Ovary (tissue), 3 donors: ENCODE data around the gene POU2AF1.

ENCODE experiments used
- POLR2A ChIP-seq: fragments of 450-650 bp; IDR thresholded peaks from one replicate; pipeline ENCODE4 v1.6.1; 2017; ENCODE audit warnings: antibody characterized with exemption, mild to moderate bottlenecking, moderate library complexity
- TF ChIP-seq, protein P1 (sequence below), 3 donors: fragments of 450-650 bp in 2 of 3; fragments of 200-600 bp in 1 of 3; IDR thresholded peaks; one replicate each; pipeline versions ENCODE4 v1.5.1 to v1.8.0; 2016 to 2022; ENCODE audit warnings: antibody characterized with exemption in 3 of 3, mild to moderate bottlenecking in 1 of 3
- donor health status: DM: no; HTN: no; CAD: no.

DNA sequence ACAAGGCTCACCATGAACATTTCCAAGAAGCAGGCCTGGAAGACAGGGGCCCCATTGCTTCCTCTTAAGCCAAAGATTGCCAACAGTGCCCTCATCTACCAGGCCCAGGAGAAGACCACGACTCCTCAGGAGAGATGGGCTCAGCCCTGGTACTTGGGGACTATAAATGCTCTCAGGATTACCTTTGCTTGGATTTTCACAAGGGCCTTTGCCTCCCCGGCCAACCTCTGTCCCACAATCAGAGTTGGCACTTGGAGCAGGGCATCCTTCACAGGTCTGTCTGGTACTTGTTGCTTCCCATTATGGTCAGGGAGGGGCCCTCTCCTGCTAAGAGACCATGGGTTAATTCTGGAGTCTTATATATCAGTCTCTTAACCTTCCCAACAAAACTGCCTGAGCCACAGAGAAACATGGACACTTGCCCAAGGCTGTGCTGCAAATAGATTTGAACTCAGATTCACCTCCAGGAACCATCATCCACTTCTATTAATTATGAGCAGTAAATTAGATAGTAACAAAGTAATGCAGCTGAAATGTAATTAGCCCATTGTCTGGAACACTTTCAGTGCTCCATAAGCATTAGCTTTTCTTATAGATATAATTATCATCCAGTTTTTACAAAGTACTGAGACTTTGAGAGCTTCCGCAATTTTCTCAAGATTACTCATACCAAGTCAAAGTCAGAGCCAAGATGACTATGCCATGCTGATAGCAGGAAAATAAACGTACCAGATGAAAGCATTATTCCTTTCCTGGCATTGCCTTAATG, 47.2 kb downstream of the POU2AF1 start:
- TF ChIP-seq, protein P1, sequence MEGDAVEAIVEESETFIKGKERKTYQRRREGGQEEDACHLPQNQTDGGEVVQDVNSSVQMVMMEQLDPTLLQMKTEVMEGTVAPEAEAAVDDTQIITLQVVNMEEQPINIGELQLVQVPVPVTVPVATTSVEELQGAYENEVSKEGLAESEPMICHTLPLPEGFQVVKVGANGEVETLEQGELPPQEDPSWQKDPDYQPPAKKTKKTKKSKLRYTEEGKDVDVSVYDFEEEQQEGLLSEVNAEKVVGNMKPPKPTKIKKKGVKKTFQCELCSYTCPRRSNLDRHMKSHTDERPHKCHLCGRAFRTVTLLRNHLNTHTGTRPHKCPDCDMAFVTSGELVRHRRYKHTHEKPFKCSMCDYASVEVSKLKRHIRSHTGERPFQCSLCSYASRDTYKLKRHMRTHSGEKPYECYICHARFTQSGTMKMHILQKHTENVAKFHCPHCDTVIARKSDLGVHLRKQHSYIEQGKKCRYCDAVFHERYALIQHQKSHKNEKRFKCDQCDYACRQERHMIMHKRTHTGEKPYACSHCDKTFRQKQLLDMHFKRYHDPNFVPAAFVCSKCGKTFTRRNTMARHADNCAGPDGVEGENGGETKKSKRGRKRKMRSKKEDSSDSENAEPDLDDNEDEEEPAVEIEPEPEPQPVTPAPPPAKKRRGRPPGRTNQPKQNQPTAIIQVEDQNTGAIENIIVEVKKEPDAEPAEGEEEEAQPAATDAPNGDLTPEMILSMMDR (IDR thresholded peaks at IDR 0.05), result no peak
- TF ChIP-seq POLR2A, result no peak
